AG09319 (cell line): ENCODE data around the gene RRAS2.
"Not testable (repeated sequence)": the region's sequence is repeated elsewhere in the genome, so short reads cannot be mapped to it uniquely, and the experiment has no call there.

Source experiments
- DNase-seq: peaks from one replicate; pipeline ENCODE4 v3.0.0-alpha.2; 2010; ENCODE audit warnings: low read depth; ENCODE audit errors: extremely low read depth
- TF ChIP-seq, protein P1 (sequence below): IDR thresholded peaks from 2 replicates; pipeline ENCODE4 v1.5.1; 2011; ENCODE audit warnings: low read depth, mild to moderate bottlenecking, inconsistent platforms, low read length, moderate library complexity

RRAS2 gene

DNA sequence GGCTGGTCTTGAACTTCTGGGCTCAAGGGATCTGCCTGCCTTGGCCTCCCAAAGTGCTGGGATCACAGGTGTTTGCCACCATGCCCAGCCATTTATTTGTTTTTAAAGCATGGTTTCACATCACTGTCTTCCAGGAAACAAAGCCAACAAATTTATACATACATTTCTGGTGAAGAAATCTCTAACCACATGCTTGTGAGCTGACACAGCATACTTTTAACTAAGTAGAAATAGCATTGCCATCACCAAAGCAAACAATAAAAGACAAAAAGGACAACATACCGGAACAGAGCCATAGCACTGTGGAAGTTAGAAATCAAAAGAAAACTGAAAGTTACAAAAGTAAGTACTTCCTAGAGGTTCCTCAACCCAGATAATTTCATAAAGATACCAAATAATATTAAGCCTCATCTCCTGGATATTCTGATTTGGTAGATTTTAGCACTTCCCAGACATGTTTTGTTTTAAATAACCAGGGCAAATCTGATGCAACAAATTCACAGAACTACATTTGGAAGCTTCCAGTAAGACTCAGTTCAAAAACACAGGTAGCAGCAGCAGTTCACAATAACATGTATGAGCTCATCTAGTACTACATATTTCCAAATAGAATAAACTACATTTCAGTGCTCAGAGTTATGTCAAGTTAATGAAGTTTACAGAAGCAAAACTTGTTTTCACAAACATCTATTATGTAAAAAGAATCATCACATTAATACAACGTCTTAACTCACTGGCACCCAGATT, 70.6 kb downstream of the RRAS2 start:
- no peak for DNase-seq
- TF ChIP-seq, protein P1, sequence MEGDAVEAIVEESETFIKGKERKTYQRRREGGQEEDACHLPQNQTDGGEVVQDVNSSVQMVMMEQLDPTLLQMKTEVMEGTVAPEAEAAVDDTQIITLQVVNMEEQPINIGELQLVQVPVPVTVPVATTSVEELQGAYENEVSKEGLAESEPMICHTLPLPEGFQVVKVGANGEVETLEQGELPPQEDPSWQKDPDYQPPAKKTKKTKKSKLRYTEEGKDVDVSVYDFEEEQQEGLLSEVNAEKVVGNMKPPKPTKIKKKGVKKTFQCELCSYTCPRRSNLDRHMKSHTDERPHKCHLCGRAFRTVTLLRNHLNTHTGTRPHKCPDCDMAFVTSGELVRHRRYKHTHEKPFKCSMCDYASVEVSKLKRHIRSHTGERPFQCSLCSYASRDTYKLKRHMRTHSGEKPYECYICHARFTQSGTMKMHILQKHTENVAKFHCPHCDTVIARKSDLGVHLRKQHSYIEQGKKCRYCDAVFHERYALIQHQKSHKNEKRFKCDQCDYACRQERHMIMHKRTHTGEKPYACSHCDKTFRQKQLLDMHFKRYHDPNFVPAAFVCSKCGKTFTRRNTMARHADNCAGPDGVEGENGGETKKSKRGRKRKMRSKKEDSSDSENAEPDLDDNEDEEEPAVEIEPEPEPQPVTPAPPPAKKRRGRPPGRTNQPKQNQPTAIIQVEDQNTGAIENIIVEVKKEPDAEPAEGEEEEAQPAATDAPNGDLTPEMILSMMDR: no peak

DNA sequence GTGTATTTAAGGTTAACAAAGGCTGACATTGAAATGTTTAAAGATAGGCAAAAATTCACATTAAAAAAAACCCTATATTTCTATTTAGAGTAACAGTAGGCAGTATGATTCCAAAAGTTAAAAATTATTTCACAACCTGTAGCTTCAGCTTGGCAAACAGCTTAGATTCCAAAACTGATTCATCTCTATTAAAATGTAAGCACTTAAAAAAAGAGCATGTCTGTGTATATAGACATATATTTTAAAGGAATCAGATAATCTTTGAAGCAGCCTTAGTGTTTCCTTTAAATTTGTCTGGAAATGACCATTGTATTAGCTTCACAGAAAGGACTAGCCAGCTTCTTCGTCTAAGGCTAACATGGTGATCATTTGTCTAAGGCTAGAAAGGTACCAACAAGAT, 80.1 kb downstream of the RRAS2 start:
- DNase-seq: not testable (repeated sequence)

DNA sequence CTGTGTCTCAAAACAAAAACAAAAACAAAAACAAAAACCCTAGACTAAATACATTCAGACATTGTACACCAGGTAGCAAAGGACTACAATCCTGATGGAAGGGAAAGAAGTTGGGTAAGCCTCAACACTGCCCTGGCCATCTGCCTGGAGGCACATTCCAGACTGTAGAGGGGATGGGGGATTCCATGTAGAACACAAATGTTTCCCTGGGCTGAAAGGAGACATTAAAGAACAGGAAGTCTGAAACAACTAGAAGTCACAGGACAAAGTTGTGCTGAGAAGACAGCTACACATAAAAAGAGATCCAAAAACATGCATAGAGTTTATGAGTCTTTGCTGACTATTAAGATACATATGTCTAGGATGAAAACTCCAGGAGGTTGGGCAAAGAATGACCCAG, 83.9 kb downstream of the RRAS2 start:
- TF ChIP-seq, protein P1: no peak

DNA sequence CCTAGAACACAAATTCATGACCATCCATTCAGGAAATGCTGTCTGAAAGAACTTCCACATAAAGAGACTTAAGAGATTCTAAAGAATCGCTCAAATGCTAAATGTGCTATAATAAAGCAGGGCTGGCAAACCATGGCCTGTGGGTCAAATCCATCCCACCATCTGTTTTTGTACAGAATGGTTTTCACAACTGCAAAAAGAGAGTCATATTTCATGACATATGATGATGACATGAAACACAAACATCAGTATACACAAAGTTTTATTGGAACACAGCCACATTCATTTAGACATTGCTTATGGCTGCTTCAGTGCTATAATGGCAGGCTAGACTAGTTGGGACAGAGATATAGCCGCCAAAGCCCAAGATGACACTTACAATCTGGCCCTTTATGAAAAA, 85.1 kb downstream of the RRAS2 start:
- DNase-seq: no peak
- TF ChIP-seq, protein P1: no peak

More for the DNA sequence above, 83.9 kb downstream of the RRAS2 start:
- no peak for DNase-seq

GRCh38 chr11:14270690-14271542, 88.1 kb downstream of the RRAS2 start:
- DNase-seq: no peak
- TF ChIP-seq, protein P1: no peak

GRCh38 chr11:14269692-14270573, 89.0 kb downstream of the RRAS2 start:
- TF ChIP-seq, protein P1: no peak

GRCh38 chr11:14267861-14268635, 90.9 kb downstream of the RRAS2 start:
- DNase-seq: no peak
- TF ChIP-seq, protein P1: no peak

More at GRCh38 chr11:14269692-14270573, 89.0 kb downstream of the RRAS2 start:
- DNase-seq: no peak
